Osteocyte (in vitro differentiated cells): ENCODE results near the gene RORB. TPM values are rescaled to one million over a fixed set of nuclear protein-coding genes. Genes with fewer than 3 reads are reported as not detected.

Experiments used
- DNase-seq: peaks from one replicate; pipeline ENCODE4 v3.0.0; 2021; ENCODE audit warnings: mixed read lengths; ENCODE audit not compliant: unreplicated experiment; ENCODE audit errors: extremely low spot score
- H3K27ac Mint-ChIP-seq: one replicate; pipeline ENCODE4 v1.8.0; 2021; ENCODE audit warnings: mild to moderate bottlenecking, mixed read lengths; ENCODE audit not compliant: unreplicated experiment
- H3K27me3 Mint-ChIP-seq: one replicate; pipeline ENCODE4 v1.8.0; 2021; ENCODE audit warnings: mixed read lengths; ENCODE audit not compliant: unreplicated experiment
- H3K36me3 Mint-ChIP-seq: one replicate; pipeline ENCODE4 v1.8.0; 2021; ENCODE audit warnings: mixed read lengths; ENCODE audit not compliant: unreplicated experiment
- H3K4me1 Mint-ChIP-seq: one replicate; pipeline ENCODE4 v1.8.0; 2021; ENCODE audit warnings: mixed read lengths; ENCODE audit not compliant: unreplicated experiment
- H3K4me3 Mint-ChIP-seq: one replicate; pipeline ENCODE4 v1.8.0; 2021; ENCODE audit warnings: mild to moderate bottlenecking, moderate library complexity, mixed read lengths; ENCODE audit not compliant: unreplicated experiment
- H3K9me3 Mint-ChIP-seq: one replicate; pipeline ENCODE4 v1.8.0; 2021; ENCODE audit warnings: mixed read lengths; ENCODE audit not compliant: unreplicated experiment
- total RNA-seq: library from RNA; stranded (reverse); gene quantifications from 2 replicates; pipeline ENCODE4 v1.2.1, GENCODE V29; 2021
- TF ChIP-seq, protein P1 (sequence below): fragments of 200-600 bp; sonication (generic); IDR thresholded peaks from 2 replicates; pipeline ENCODE4 v1.5.0; 2021; ENCODE audit warnings: antibody characterized with exemption, mild to moderate bottlenecking, moderate library complexity

The RORB gene
- total RNA-seq, 1 donor from 2014 or later: not detected

DNA sequence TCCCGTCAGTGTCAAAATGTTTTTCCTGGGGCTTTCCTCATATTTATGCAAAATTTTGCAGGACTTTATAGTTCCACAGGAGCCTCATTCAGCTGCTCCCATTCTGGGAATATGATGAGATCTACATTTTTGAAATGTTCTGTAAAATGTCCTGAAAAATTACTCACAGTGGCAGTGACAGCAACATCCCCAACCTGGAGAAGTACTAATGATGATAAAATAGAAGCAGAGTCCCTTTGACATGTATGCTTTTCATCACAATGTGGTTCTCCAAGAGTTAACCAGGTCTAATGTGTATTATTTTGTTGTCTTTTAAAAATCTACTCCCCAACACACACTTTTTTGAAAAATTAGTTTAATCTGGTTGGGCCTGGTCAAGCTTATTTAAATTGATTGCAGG, 36.1 kb downstream of the RORB start:
- Mint-ChIP-seq H3K36me3 (no peaks in the 10 kb centered on the region), H3K27ac (no peak overlapping the region), H3K27me3 (no peaks in the 10 kb centered on the region), H3K4me1 (no peaks in the 10 kb centered on the region), H3K9me3 (no peaks in the 10 kb centered on the region), H3K4me3 (no peak overlapping the region)
- DNase-seq: no peak
- TF ChIP-seq, protein P1, sequence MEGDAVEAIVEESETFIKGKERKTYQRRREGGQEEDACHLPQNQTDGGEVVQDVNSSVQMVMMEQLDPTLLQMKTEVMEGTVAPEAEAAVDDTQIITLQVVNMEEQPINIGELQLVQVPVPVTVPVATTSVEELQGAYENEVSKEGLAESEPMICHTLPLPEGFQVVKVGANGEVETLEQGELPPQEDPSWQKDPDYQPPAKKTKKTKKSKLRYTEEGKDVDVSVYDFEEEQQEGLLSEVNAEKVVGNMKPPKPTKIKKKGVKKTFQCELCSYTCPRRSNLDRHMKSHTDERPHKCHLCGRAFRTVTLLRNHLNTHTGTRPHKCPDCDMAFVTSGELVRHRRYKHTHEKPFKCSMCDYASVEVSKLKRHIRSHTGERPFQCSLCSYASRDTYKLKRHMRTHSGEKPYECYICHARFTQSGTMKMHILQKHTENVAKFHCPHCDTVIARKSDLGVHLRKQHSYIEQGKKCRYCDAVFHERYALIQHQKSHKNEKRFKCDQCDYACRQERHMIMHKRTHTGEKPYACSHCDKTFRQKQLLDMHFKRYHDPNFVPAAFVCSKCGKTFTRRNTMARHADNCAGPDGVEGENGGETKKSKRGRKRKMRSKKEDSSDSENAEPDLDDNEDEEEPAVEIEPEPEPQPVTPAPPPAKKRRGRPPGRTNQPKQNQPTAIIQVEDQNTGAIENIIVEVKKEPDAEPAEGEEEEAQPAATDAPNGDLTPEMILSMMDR: no peak

DNA sequence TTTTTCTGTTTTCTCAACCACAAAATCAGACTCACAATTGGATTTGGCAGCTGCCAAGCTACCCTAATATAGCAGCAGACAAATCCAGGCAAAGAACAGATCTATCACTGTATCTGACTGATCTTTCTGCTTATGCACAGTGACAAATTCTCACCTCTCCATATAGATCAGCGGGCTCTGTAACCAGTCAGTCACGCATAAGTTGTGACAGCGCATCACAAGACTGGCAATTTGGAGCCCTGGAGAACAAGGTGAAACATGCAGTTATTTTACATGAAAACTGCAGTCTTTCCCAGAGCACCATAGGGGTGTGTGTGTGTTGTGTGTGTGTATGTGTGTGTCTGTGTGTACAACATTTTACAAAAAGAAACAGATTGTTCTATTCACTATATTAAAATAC, 37.7 kb downstream of the RORB start:
- TF ChIP-seq, protein P1: no peak
- H3K36me3 Mint-ChIP-seq: no peaks in the 10 kb centered on the region
- DNase-seq: no peak
- no peaks in the 10 kb centered on the region for H3K27me3 Mint-ChIP-seq
- H3K4me3 Mint-ChIP-seq: no peak overlapping the region
- no peaks in the 10 kb centered on the region for H3K9me3 Mint-ChIP-seq
- no peaks in the 10 kb centered on the region for H3K4me1 Mint-ChIP-seq
- no peak overlapping the region for H3K27ac Mint-ChIP-seq

DNA sequence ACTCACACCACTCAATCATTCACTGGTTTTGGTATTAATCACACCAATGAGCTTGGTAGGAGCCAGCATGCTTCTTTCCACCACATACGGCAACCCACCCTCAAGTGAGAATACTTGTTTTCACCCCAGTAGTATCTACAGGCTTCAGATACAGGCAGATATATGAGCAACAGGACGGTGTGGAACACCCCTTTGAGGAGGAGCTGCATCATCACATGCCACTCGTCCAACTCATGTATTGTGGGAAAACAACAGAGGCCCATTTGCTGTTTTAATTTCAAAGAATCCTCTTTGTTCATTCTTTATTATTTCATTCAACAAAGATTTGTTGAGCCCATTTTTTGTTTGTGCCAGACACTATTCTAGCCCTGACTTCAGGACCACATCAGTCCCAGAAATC, 46.0 kb downstream of the RORB start:
- DNase-seq: no peak
- H3K4me3 Mint-ChIP-seq: no peak overlapping the region
- no peaks in the 10 kb centered on the region for H3K36me3 Mint-ChIP-seq
- TF ChIP-seq, protein P1: no peak
- H3K9me3 Mint-ChIP-seq: no peaks in the 10 kb centered on the region
- no peak overlapping the region for H3K27ac Mint-ChIP-seq
- H3K27me3 Mint-ChIP-seq: no peaks in the 10 kb centered on the region
- no peaks in the 10 kb centered on the region for H3K4me1 Mint-ChIP-seq

DNA sequence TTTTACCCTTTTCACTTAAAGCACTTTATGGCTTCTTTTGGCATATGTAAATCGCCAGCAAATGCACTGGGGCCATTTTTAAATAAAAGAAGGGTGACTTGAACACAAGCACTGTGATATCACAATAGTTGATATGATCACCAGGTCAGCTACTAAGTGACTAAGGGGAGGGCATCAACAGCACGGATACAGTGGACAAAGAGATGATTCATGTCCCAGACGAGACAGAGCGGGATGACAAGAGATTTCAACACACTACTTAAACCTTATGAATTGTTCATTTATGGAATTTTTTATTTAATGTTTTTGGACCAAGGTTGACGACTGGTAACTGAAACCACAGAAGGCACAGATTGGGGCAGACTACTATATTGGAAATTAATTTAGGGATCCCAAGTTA, 54.1 kb downstream of the RORB start:
- DNase-seq: no peak
- H3K27me3 Mint-ChIP-seq: no peaks in the 10 kb centered on the region
- no peaks in the 10 kb centered on the region for H3K36me3 Mint-ChIP-seq
- H3K9me3 Mint-ChIP-seq: no peaks in the 10 kb centered on the region
- no peaks in the 10 kb centered on the region for H3K4me1 Mint-ChIP-seq
- no peak overlapping the region for H3K4me3 Mint-ChIP-seq
- H3K27ac Mint-ChIP-seq: no peak overlapping the region
- TF ChIP-seq, protein P1: no peak

DNA sequence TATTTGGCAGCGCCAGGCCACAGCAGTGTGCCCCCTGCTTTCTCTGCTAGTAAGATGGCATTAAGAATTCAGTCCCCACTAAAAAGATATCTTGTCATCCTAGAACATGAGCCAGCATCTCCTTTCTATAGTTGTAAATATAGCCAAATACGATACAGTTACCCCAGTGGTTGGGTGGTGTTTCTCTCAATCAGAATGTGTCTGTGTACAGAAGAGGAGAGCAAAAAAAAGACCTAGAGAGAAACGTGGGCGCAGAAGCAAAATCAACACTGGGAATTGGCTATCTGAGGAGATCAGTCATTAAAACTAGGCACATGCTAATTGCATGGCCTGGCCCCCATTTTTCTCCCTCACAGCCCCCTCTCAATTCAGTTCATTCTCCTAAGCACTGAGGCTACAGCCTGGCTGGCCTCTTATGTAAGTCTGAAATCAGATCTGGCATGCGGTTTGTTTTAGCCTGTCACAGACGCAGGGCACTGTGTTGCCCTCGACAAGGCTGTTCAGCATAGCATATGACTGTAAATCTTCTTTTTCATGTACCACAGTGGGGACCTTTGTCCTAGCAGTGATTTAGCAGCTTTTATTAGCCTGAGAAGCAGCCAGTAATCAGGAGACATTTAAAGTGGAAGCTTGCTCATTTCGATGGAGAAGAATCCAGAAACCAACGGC, 57.8 kb downstream of the RORB start:
- H3K27me3 Mint-ChIP-seq: no peaks in the 10 kb centered on the region
- TF ChIP-seq, protein P1: no peak

More for the DNA sequence above, 57.8 kb downstream of the RORB start:
- H3K9me3 Mint-ChIP-seq: no peaks in the 10 kb centered on the region
- H3K4me3 Mint-ChIP-seq: no peak overlapping the region
- no peaks in the 10 kb centered on the region for H3K4me1 Mint-ChIP-seq
- no peaks in the 10 kb centered on the region for H3K36me3 Mint-ChIP-seq
- no peak for DNase-seq
- no peak overlapping the region for H3K27ac Mint-ChIP-seq
